ENCODE results near the gene DCANP1. TPM values are rescaled to one million over a fixed set of nuclear protein-coding genes. Genes with fewer than 3 reads are reported as not detected.

DCANP1 gene
- total RNA-seq, 3 donors from 2014 or later: not detected

- Mint-ChIP-seq H3K36me3 (ENCODE audit: insufficient read depth) (no peaks in the 10 kb centered on the region), H3K27me3 (ENCODE audit: low read depth) (peaks cover 12% of the 10 kb centered on the region), H3K4me3 (no peak overlapping the region), H3K9me3 (no peaks in the 10 kb centered on the region), H3K4me1 (ENCODE audit: low read depth) (no peaks in the 10 kb centered on the region)
- DNase-seq (no peak), ATAC-seq (no peak)
Measured at GRCh38 chr5:135434591-135435466, 12.3 kb downstream of the DCANP1 start.

GRCh38 chr5:135433681-135434426 is 13.3 kb downstream of the DCANP1 start:
- peaks cover 12% of the 10 kb centered on the region for H3K27me3 Mint-ChIP-seq (ENCODE audit: low read depth)
- H3K4me3 Mint-ChIP-seq: no peak overlapping the region
- DNase-seq (no peak), ATAC-seq (no peak)
- no peaks in the 10 kb centered on the region for H3K4me1 Mint-ChIP-seq (ENCODE audit: low read depth)
- peaks cover 6% of the 10 kb centered on the region for H3K9me3 Mint-ChIP-seq
- H3K36me3 Mint-ChIP-seq (ENCODE audit: insufficient read depth): no peaks in the 10 kb centered on the region

- H3K4me3 Mint-ChIP-seq: no peak overlapping the region
- no peak for DNase-seq
- peaks cover 14% of the 10 kb centered on the region for H3K27me3 Mint-ChIP-seq (ENCODE audit: low read depth)
- H3K4me1 Mint-ChIP-seq (ENCODE audit: low read depth): no peaks in the 10 kb centered on the region
- H3K36me3 Mint-ChIP-seq (ENCODE audit: insufficient read depth): no peaks in the 10 kb centered on the region
- ATAC-seq: no peak
- peaks cover 15% of the 10 kb centered on the region for H3K9me3 Mint-ChIP-seq
Measured at GRCh38 chr5:135432113-135432512, 15.0 kb downstream of the DCANP1 start.

DNA sequence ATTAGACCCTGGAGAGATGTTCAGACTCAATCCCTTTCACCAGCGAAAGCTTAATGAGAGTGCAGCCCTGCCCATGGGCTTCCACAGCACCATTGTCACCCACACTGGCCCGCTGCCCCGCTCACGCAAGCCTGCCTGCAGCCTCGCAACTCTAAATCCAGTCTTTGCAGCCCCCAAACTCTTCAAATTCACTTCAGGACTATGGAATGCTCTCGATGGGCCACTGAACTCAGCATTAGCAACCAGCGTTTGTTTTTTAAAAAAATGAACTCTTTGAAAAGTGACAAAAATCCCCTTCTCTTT is 17.1 kb downstream of the DCANP1 start:
- no peak overlapping the region for H3K4me3 Mint-ChIP-seq
- H3K27me3 Mint-ChIP-seq (ENCODE audit: low read depth): peaks cover 7% of the 10 kb centered on the region
- H3K4me1 Mint-ChIP-seq (ENCODE audit: low read depth): no peaks in the 10 kb centered on the region
- peaks cover 15% of the 10 kb centered on the region for H3K9me3 Mint-ChIP-seq
- H3K36me3 Mint-ChIP-seq (ENCODE audit: insufficient read depth): no peaks in the 10 kb centered on the region
- ATAC-seq (no peak), DNase-seq (no peak)

- Mint-ChIP-seq H3K36me3 (ENCODE audit: insufficient read depth) (no peaks in the 10 kb centered on the region), H3K27me3 (ENCODE audit: low read depth) (peaks cover 6% of the 10 kb centered on the region), H3K4me3 (no peak overlapping the region), H3K4me1 (ENCODE audit: low read depth) (no peaks in the 10 kb centered on the region), H3K9me3 (peaks cover 15% of the 10 kb centered on the region)
- no peak for ATAC-seq
- DNase-seq: no peak
Measured at GRCh38 chr5:135429301-135430134, 17.6 kb downstream of the DCANP1 start.

- ATAC-seq: no peak
- peaks cover 15% of the 10 kb centered on the region for H3K9me3 Mint-ChIP-seq
- H3K27me3 Mint-ChIP-seq (ENCODE audit: low read depth): peaks cover 9% of the 10 kb centered on the region
- no peak overlapping the region for H3K4me3 Mint-ChIP-seq
- DNase-seq: no peak
- no peaks in the 10 kb centered on the region for H3K36me3 Mint-ChIP-seq (ENCODE audit: insufficient read depth)
- no peaks in the 10 kb centered on the region for H3K4me1 Mint-ChIP-seq (ENCODE audit: low read depth)
Measured at GRCh38 chr5:135428586-135428985, 18.6 kb downstream of the DCANP1 start.

DNA sequence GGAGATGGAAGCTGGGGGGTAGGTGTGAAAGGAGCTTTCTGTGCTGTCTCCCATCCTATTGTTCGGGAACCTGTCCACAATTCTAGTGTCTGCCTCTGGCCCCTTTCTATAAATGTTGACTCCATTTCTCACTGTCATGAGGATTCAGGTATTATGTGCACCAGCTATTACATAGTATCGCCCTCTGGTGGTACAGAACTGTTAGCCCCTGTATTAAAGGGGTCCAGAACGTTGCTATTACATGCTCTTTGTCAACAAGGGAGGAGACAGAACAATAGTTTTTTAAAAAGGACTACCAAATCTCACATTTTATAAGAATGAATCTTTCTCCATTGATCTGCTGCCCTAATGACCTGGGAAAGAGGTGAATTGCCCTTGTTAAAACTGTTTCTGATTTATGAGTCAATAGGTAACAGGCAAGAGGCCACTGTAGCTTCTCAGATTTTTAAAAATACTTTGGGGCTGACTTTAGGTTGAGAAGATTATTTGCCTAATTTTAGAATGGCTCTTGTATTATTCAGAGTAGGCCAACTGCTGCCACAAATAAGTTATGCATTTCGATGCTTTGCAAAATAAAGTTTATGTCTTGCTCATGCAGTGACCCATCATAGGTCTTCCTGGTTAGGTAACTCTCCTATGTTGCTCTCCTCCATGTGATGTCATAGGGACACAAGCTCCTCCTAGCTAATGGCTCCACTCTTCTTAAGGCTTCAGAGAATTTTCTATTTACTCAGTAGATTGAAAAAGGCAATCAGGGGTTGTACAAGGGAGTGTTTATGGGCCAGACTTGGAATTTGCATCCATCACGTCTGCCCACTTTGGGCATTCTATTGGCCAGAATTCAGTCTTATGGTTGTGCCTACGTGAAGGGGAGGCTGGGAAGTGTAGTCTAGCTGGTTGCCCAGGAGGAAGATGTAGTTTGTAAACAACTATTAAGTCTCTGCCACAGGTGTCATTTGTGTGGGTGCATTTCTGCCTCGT is 20.8 kb downstream of the DCANP1 start:
- Mint-ChIP-seq H3K9me3 (peaks cover 15% of the 10 kb centered on the region), H3K4me3 (no peak overlapping the region)
- ATAC-seq: peak; percentile 86 to 87

DNA sequence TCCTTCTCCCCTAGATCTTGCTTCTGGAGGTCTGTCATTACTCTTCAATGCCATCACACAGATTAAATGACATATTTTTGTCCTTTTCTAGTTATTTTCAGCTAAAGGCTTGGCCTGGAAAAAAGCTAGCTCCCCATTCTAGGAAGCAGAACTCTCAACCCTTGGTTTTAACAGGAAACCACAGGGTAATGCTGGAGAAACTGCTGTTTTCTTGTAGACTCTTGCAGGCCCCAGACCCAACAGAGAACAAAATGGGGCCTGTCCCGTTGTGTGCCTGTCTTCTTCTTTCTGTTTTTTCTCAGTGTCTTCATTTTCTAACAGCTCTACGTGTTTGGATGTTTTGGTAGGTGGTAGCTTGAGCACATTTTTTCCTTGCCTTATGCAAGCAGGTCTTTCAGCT is 21.5 kb downstream of the DCANP1 start:
- H3K4me3 Mint-ChIP-seq: no peak overlapping the region
- DNase-seq (no peak), ATAC-seq (no peak)
- H3K36me3 Mint-ChIP-seq (ENCODE audit: insufficient read depth): no peaks in the 10 kb centered on the region
- no peaks in the 10 kb centered on the region for H3K4me1 Mint-ChIP-seq (ENCODE audit: low read depth)
- peaks cover 23% of the 10 kb centered on the region for H3K27me3 Mint-ChIP-seq (ENCODE audit: low read depth)
- peaks cover 15% of the 10 kb centered on the region for H3K9me3 Mint-ChIP-seq

More for the DNA sequence above, 20.8 kb downstream of the DCANP1 start:
- peaks cover 18% of the 10 kb centered on the region for H3K27me3 Mint-ChIP-seq (ENCODE audit: low read depth)
- no peaks in the 10 kb centered on the region for H3K36me3 Mint-ChIP-seq (ENCODE audit: insufficient read depth)
- DNase-seq: no peak
- H3K4me1 Mint-ChIP-seq (ENCODE audit: low read depth): no peaks in the 10 kb centered on the region

DNA sequence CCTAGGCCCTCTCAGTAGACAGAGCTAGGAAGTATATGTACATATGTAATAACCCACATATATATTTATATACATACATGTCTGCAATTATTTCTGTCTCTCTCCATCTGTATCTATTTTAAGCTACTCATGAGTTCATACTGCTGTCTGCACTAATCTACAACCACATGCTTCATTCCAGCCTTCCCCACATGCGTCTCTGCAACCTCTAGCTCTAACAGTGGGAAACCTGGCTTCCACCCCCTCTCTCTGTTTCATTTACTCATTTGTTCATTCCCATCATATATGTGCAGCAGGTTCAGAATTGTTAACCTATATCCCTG is 23.3 kb downstream of the DCANP1 start:
- Mint-ChIP-seq H3K4me1 (ENCODE audit: low read depth) (no peaks in the 10 kb centered on the region), H3K9me3 (peaks cover 15% of the 10 kb centered on the region), H3K4me3 (no peak overlapping the region), H3K27me3 (ENCODE audit: low read depth) (peaks cover 34% of the 10 kb centered on the region), H3K36me3 (ENCODE audit: insufficient read depth) (peaks cover 3% of the 10 kb centered on the region)
- no peak for ATAC-seq
- DNase-seq: no peak

GRCh38 chr5:135423146-135423845 is 23.9 kb downstream of the DCANP1 start:
- ATAC-seq (no peak), DNase-seq (no peak)
- Mint-ChIP-seq H3K27me3 (ENCODE audit: low read depth) (peaks cover 37% of the 10 kb centered on the region), H3K36me3 (ENCODE audit: insufficient read depth) (peaks cover 3% of the 10 kb centered on the region), H3K4me1 (ENCODE audit: low read depth) (no peaks in the 10 kb centered on the region), H3K9me3 (peaks cover 10% of the 10 kb centered on the region), H3K4me3 (no peak overlapping the region)

DNA sequence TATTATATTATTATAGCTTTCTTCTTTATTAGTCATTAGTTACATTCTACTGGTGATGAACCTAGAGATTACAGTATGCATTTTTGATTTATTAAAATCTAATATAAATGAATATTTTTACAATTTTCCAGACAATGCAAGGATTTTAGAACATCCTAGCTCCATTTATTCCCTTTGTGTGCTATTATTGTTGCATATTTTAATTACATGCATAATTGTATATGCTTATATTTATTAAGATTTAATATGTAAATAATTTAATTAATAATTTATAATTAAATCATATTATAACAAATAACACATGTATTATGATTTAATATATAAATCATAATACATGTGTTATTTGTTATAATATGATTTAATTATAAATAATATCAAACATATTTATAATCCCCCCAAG is 24.7 kb downstream of the DCANP1 start:
- H3K36me3 Mint-ChIP-seq (ENCODE audit: insufficient read depth): peaks cover 5% of the 10 kb centered on the region
- peaks cover 37% of the 10 kb centered on the region for H3K27me3 Mint-ChIP-seq (ENCODE audit: low read depth)
- DNase-seq: no peak
- peaks cover 7% of the 10 kb centered on the region for H3K9me3 Mint-ChIP-seq
- H3K4me3 Mint-ChIP-seq: no peak overlapping the region
- no peak for ATAC-seq
- H3K4me1 Mint-ChIP-seq (ENCODE audit: low read depth): no peaks in the 10 kb centered on the region

- Mint-ChIP-seq H3K4me1 (ENCODE audit: low read depth) (no peaks in the 10 kb centered on the region), H3K4me3 (no peak overlapping the region), H3K27me3 (ENCODE audit: low read depth) (peaks cover 28% of the 10 kb centered on the region), H3K36me3 (ENCODE audit: insufficient read depth) (peaks cover 5% of the 10 kb centered on the region), H3K9me3 (peaks cover 7% of the 10 kb centered on the region)
- ATAC-seq (no peak), DNase-seq (no peak)
Measured at GRCh38 chr5:135417083-135417482, 30.1 kb downstream of the DCANP1 start.

DNA sequence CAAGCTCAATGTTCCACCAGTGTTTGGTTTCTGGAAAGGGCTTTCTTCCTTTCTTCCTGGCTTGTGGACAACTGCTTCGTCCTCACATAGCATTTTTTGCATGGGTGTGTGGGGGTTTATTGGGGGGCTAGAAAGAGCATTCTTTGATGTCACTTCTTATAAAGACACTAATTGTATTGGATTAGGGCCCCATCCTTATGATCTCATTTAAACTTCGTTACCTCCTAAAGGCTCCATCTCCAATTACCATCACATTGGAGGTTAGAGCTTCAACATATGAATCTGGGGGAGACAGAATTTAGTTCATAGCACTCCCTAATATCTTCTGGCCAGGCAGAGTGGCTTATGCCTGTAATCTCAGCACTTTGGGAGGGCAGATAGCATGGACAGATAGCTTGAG is 42.1 kb downstream of the DCANP1 start:
- ATAC-seq: no peak
- Mint-ChIP-seq H3K27me3 (ENCODE audit: low read depth) (peaks cover 7% of the 10 kb centered on the region), H3K36me3 (ENCODE audit: insufficient read depth) (no peaks in the 10 kb centered on the region), H3K9me3 (peaks cover 3% of the 10 kb centered on the region), H3K4me3 (no peak overlapping the region), H3K4me1 (ENCODE audit: low read depth) (peaks cover 4% of the 10 kb centered on the region)
- DNase-seq: no peak
